HepG2 (cell line): Measurements from ENCODE around the gene CARTPT. TPM values are rescaled to one million over a fixed set of nuclear protein-coding genes. Genes with fewer than 3 reads are reported as not detected.

Experiments
- ERF ChIP-seq: IDR thresholded peaks from 2 replicates; pipeline ENCODE4 v1.6.1; 2018; ENCODE audit warnings: missing biosample characterization, missing genetic modification reagents
- FOXA3 ChIP-seq: IDR thresholded peaks from 2 replicates; pipeline ENCODE4 v1.6.1; 2016; ENCODE audit warnings: missing genetic modification reagents, missing compliant biosample characterization
- FOXO1 ChIP-seq: sonication (generic); formaldehyde crosslinking; IDR thresholded peaks from 2 replicates; pipeline ENCODE4 v1.4.0; 2020; ENCODE audit warnings: missing genetic modification reagents
- KLF16 ChIP-seq, 2 experiments: sonication (generic) in 1 of 2; formaldehyde crosslinking in 1 of 2; IDR thresholded peaks; 2 replicates each; pipeline versions ENCODE4 v1.6.1 to v1.8.0; 2016 to 2023; ENCODE audit warnings: missing genetic modification reagents in 2 of 2, missing compliant biosample characterization in 1 of 2
- NFIC ChIP-seq: IDR thresholded peaks from 2 replicates; pipeline ENCODE4 v1.6.1; 2012; ENCODE audit warnings: mild to moderate bottlenecking, low read length, inconsistent platforms
- NR2F6 ChIP-seq, 2 experiments: IDR thresholded peaks; 2 replicates each; pipeline ENCODE4 v1.6.1; 2016; ENCODE audit warnings: antibody characterized with exemption in 1 of 2, mild to moderate bottlenecking in 1 of 2
- RXRA ChIP-seq: sonication (generic); formaldehyde crosslinking; IDR thresholded peaks from 2 replicates; pipeline ENCODE4 v1.5.1; 2020; ENCODE audit warnings: missing genetic modification reagents
- THAP11 ChIP-seq: IDR thresholded peaks from 2 replicates; pipeline ENCODE4 v1.6.1; 2016; ENCODE audit warnings: missing biosample characterization, missing genetic modification reagents
- ZBTB8A ChIP-seq: sonication (generic); formaldehyde crosslinking; IDR thresholded peaks from 2 replicates; pipeline ENCODE4 v1.4.0; 2020; ENCODE audit warnings: mild to moderate bottlenecking, low read depth, missing genetic modification reagents, borderline replicate concordance
- ZNF644 ChIP-seq: IDR thresholded peaks from 2 replicates; pipeline ENCODE4 v1.6.1; 2016; ENCODE audit warnings: low read depth
- polyA plus RNA-seq, 8 experiments: library from polyadenylated mRNA; depleted of rRNA in 3 of 8; stranded (reverse) in 7 of 8; unstranded in 1 of 8; fragments of >200 nt; fragmentation: Illumina TruSeq in 4 of 8; extraction: Trizol in 4 of 8; gene quantifications; 2 replicates each; pipeline versions ENCODE4 v1.2.1 to v1.2.3, GENCODE V29; 2011 to 2016; ENCODE audit warnings: low read depth in 4 of 8, missing spikeins in 1 of 8, mixed read lengths in 1 of 8; ENCODE audit not compliant: insufficient read depth in 1 of 8
- total RNA-seq, 5 experiments: library from RNA; depleted of rRNA; stranded (reverse); fragments of >200 nt; fragmentation: Illumina TruSeq; extraction: Trizol; gene quantifications; 2 replicates each; pipeline ENCODE4 v1.2.3, GENCODE V29; 2016; ENCODE audit warnings: low read depth in 1 of 5
- TF ChIP-seq, protein P1 (sequence below): sonication (generic); formaldehyde crosslinking; IDR thresholded peaks from one replicate; pipeline ENCODE4 v1.5.1; 2020; ENCODE audit warnings: mild to moderate bottlenecking, missing genetic modification reagents; ENCODE audit errors: not compliant biosample characterization
- TF ChIP-seq, protein P2 (sequence below): sonication (generic); formaldehyde crosslinking; conservative IDR thresholded peaks from 2 replicates; pipeline ENCODE4 v1.4.0; 2020; ENCODE audit warnings: mild to moderate bottlenecking, missing genetic modification reagents, moderate library complexity
- TF ChIP-seq, protein P3 (sequence below): sonication (generic); formaldehyde crosslinking; IDR thresholded peaks from 2 replicates; pipeline ENCODE4 v1.8.0; 2022; ENCODE audit warnings: missing genetic modification reagents, mild to moderate bottlenecking, inconsistent platforms, borderline replicate concordance
- TF ChIP-seq, protein P4 (sequence below): sonication (generic); formaldehyde crosslinking; IDR thresholded peaks from 2 replicates; pipeline ENCODE4 v1.8.1; 2023; ENCODE audit warnings: mild to moderate bottlenecking, missing genetic modification reagents

The CARTPT gene
- total and polyA plus RNA-seq, 2 of the 13 experiments (the other 11 are each of a cell fraction or from before 2014, with no cell fraction given), result not detected

DNA sequence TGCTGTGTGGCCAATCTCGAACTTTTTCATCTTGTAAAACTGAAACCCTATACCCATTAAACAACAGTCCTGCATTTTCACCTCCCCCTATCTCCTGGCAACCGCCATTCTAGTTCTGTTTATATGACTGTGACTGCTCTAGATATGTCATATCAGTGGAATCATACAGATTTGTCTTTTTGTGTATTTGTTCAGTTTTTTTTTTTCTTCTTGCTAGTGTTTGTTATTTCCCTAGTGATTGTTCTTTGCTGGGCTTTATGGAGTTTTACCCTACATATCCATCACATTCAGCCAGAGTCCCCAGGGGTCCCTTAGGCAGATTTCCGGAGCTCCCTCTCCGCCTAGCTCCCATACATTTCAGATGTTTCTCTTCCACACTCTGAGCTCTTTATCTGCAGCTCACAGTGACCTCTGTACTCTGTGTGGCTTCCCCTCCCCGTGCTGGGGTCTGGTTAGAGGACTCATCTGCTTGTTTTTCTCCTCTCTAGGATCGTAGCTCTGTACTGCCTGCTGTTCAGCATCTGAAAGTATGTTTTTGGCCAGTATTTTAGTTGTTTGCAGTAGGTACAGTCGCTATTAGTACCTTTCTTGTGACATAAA lies 25.1 kb upstream of the CARTPT start (continued):
- TF ChIP-seq, protein P1, sequence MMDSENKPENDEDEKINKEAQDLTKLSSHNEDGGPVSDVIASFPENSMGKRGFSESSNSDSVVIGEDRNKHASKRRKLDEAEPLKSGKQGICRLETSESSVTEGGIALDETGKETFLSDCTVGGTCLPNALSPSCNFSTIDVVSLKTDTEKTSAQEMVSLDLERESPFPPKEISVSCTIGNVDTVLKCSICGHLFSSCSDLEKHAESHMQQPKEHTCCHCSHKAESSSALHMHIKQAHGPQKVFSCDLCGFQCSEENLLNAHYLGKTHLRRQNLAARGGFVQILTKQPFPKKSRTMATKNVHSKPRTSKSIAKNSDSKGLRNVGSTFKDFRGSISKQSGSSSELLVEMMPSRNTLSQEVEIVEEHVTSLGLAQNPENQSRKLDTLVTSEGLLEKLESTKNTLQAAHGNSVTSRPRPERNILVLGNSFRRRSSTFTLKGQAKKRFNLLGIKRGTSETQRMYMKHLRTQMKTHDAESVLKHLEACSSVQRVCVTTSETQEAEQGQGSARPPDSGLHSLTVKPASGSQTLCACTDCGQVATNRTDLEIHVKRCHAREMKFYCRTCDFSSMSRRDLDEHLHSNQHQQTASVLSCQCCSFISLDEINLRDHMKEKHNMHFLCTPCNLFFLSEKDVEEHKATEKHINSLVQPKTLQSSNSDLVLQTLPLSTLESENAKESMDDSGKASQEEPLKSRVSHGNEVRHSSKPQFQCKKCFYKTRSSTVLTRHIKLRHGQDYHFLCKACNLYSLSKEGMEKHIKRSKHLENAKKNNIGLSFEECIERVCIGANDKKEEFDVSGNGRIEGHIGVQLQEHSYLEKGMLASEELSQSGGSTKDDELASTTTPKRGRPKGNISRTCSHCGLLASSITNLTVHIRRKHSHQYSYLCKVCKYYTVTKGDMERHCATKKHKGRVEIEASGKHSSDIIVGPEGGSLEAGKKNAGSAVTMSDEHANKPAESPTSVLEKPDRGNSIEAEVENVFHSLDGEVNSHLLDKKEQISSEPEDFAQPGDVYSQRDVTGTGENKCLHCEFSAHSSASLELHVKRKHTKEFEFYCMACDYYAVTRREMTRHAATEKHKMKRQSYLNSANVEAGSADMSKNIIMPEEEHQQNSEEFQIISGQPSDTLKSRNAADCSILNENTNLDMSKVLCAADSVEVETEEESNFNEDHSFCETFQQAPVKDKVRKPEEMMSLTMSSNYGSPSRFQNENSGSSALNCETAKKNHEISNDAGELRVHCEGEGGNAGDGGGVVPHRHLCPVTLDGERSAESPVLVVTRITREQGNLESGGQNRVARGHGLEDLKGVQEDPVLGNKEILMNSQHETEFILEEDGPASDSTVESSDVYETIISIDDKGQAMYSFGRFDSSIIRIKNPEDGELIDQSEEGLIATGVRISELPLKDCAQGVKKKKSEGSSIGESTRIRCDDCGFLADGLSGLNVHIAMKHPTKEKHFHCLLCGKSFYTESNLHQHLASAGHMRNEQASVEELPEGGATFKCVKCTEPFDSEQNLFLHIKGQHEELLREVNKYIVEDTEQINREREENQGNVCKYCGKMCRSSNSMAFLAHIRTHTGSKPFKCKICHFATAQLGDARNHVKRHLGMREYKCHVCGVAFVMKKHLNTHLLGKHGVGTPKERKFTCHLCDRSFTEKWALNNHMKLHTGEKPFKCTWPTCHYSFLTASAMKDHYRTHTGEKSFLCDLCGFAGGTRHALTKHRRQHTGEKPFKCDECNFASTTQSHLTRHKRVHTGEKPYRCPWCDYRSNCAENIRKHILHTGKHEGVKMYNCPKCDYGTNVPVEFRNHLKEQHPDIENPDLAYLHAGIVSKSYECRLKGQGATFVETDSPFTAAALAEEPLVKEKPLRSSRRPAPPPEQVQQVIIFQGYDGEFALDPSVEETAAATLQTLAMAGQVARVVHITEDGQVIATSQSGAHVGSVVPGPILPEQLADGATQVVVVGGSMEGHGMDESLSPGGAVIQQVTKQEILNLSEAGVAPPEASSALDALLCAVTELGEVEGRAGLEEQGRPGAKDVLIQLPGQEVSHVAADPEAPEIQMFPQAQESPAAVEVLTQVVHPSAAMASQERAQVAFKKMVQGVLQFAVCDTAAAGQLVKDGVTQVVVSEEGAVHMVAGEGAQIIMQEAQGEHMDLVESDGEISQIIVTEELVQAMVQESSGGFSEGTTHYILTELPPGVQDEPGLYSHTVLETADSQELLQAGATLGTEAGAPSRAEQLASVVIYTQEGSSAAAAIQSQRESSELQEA, result no peak
- TF ChIP-seq ERF (peak; percentile 55; the same call in 1 of the 2 replicates), NR2F6 (IDR thresholded peaks at IDR 0.05) (peak; percentile 36; the same call in 1 of the 2 replicates), NR2F6 (CRISPR knock-in tag; IDR thresholded peaks at IDR 0.05) (peak; percentile 76), NFIC (0 out of 2 replicates have a peak, but pooled peaks have one; percentile 5), FOXA3 (CRISPR knock-in tag) (0 out of 2 replicates have a peak, but pooled peaks have one; percentile 18), THAP11 (CRISPR knock-in tag) (0 out of 2 replicates have a peak, but pooled peaks have one; percentile 11), RXRA (CRISPR knock-in tag) (peak; percentile 26; the same call in 1 of the 2 replicates), FOXO1 (CRISPR knock-in tag) (peak; percentile 55; the same call in 1 of the 2 replicates), KLF16 (CRISPR knock-in tag; IDR thresholded peaks at IDR 0.05) (0 out of 4 replicates have a peak, but pooled peaks of 1 of the 2 experiments have one; percentile 39), ZBTB8A (no peak), ZNF644 (CRISPR knock-in tag) (peak; percentile 73; the same call in 1 of the 2 replicates)
- TF ChIP-seq, protein P2, sequence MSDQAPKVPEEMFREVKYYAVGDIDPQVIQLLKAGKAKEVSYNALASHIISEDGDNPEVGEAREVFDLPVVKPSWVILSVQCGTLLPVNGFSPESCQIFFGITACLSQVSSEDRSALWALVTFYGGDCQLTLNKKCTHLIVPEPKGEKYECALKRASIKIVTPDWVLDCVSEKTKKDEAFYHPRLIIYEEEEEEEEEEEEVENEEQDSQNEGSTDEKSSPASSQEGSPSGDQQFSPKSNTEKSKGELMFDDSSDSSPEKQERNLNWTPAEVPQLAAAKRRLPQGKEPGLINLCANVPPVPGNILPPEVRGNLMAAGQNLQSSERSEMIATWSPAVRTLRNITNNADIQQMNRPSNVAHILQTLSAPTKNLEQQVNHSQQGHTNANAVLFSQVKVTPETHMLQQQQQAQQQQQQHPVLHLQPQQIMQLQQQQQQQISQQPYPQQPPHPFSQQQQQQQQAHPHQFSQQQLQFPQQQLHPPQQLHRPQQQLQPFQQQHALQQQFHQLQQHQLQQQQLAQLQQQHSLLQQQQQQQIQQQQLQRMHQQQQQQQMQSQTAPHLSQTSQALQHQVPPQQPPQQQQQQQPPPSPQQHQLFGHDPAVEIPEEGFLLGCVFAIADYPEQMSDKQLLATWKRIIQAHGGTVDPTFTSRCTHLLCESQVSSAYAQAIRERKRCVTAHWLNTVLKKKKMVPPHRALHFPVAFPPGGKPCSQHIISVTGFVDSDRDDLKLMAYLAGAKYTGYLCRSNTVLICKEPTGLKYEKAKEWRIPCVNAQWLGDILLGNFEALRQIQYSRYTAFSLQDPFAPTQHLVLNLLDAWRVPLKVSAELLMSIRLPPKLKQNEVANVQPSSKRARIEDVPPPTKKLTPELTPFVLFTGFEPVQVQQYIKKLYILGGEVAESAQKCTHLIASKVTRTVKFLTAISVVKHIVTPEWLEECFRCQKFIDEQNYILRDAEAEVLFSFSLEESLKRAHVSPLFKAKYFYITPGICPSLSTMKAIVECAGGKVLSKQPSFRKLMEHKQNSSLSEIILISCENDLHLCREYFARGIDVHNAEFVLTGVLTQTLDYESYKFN (CRISPR knock-in tag), result peak; percentile 85
- TF ChIP-seq, protein P3, sequence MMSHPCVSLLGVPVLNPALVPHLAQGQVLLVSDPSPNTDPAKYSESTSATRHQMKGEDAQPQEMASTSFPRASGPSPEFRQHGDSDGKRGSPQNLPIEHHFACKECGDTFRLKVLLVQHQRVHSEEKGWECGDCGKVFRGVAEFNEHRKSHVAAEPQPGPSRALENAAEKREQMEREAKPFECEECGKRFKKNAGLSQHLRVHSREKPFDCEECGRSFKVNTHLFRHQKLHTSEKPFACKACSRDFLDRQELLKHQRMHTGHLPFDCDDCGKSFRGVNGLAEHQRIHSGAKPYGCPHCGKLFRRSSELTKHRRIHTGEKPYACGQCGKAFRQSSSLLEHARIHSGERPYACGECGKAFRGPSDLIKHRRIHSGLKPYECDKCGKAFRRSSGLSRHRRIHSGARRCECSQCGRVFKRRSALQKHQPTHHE (CRISPR knock-in tag), result no peak
- TF ChIP-seq, protein P4, sequence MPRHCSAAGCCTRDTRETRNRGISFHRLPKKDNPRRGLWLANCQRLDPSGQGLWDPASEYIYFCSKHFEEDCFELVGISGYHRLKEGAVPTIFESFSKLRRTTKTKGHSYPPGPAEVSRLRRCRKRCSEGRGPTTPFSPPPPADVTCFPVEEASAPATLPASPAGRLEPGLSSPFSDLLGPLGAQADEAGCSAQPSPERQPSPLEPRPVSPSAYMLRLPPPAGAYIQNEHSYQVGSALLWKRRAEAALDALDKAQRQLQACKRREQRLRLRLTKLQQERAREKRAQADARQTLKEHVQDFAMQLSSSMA (CRISPR knock-in tag), result no peak
